ENCODE data around the gene NPAS3.

NPAS3 gene

DNA sequence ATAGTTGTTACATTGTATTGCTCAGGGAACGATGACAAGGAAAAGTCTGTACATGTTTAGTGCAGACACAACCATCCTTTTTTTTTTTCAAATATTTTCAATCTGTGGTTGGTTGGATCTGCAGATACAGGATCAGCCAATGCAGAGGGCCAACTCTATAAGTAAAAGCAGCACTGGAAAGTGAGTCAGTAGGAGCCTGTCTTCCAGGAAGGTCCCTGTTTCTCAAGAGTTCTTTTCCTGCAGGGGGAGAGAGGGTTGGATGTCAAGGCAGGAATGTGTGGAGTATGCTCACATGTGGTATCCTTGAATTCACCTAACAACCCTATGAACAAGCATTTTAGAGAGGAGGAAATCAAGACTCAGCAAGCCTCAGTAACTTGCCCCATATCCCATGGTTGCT, 409.1 kb downstream of the NPAS3 start:
- no peak; the same call in 2 of the 3 replicates for ATAC-seq (ENCODE audit: low read depth)
- Histone ChIP-seq H3K4me1 (ENCODE audit: insufficient read depth, poor library complexity, severe bottlenecking) (no peaks in the 10 kb centered on the region), H3K27ac (ENCODE audit: poor library complexity, severe bottlenecking) (no peak overlapping the region), H3K27me3 (ENCODE audit: insufficient read depth, poor library complexity, severe bottlenecking) (peaks cover 23% of the 10 kb centered on the region), H3K9me3 (ENCODE audit: severe bottlenecking) (no peaks in the 10 kb centered on the region), H3K4me3 (ENCODE audit: severe bottlenecking) (no peak overlapping the region), H3K36me3 (ENCODE audit: low read depth) (no peaks in the 10 kb centered on the region)
- DNase-seq (ENCODE audit: low spot score): no peak
- TF ChIP-seq, protein P1, sequence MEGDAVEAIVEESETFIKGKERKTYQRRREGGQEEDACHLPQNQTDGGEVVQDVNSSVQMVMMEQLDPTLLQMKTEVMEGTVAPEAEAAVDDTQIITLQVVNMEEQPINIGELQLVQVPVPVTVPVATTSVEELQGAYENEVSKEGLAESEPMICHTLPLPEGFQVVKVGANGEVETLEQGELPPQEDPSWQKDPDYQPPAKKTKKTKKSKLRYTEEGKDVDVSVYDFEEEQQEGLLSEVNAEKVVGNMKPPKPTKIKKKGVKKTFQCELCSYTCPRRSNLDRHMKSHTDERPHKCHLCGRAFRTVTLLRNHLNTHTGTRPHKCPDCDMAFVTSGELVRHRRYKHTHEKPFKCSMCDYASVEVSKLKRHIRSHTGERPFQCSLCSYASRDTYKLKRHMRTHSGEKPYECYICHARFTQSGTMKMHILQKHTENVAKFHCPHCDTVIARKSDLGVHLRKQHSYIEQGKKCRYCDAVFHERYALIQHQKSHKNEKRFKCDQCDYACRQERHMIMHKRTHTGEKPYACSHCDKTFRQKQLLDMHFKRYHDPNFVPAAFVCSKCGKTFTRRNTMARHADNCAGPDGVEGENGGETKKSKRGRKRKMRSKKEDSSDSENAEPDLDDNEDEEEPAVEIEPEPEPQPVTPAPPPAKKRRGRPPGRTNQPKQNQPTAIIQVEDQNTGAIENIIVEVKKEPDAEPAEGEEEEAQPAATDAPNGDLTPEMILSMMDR (IDR thresholded peaks at IDR 0.05; ENCODE audit: poor library complexity, severe bottlenecking): no peak

DNA sequence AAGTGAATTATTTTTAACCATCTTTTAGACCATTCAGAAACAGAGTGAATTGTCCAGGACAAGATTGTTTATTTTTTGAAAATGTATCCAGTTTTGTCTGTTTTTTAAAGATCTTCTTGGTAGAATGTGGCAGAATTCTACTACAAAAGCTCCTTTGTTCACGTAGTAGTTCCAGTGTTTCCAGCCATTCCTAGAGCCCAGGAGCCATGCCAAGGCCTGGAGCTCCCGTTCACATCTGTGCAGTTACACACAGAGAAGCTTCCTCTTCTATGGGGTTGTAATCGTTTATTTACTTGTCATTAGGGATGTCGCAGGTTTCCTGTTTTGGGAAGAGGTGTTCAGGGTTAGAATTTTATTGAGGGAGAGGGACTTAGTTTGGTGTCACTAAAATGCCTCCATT, 409.8 kb downstream of the NPAS3 start:
- TF ChIP-seq, protein P1 (IDR thresholded peaks at IDR 0.05; ENCODE audit: poor library complexity, severe bottlenecking): no peak
- Histone ChIP-seq H3K4me1 (ENCODE audit: insufficient read depth, poor library complexity, severe bottlenecking) (no peaks in the 10 kb centered on the region), H3K4me3 (ENCODE audit: severe bottlenecking) (no peak overlapping the region), H3K9me3 (ENCODE audit: severe bottlenecking) (no peaks in the 10 kb centered on the region), H3K27me3 (ENCODE audit: insufficient read depth, poor library complexity, severe bottlenecking) (peaks cover 18% of the 10 kb centered on the region), H3K36me3 (ENCODE audit: low read depth) (no peaks in the 10 kb centered on the region), H3K27ac (ENCODE audit: poor library complexity, severe bottlenecking) (no peak overlapping the region)
- ATAC-seq (ENCODE audit: low read depth) (no peak), DNase-seq (ENCODE audit: low spot score) (no peak)

DNA sequence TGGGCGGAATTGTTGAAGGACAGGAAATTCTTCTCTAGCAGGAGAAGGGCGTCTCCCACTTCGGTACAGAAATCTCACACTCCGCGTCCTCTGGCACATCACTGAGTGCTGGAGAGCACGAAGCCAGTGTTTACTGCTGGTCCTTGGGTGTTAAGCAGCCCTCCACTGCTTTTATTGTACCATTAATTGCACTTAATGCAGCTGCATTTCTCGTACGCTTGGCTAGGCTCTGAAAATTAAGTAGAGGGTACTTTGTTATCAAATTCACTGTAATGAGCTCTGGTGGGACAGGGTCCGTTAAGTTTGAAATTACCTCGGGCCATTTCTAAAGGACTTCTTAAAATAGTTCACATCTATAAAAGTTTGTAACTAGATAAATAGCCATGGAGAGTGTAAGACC, 411.2 kb downstream of the NPAS3 start:
- ATAC-seq (ENCODE audit: low read depth): no peak

DNA sequence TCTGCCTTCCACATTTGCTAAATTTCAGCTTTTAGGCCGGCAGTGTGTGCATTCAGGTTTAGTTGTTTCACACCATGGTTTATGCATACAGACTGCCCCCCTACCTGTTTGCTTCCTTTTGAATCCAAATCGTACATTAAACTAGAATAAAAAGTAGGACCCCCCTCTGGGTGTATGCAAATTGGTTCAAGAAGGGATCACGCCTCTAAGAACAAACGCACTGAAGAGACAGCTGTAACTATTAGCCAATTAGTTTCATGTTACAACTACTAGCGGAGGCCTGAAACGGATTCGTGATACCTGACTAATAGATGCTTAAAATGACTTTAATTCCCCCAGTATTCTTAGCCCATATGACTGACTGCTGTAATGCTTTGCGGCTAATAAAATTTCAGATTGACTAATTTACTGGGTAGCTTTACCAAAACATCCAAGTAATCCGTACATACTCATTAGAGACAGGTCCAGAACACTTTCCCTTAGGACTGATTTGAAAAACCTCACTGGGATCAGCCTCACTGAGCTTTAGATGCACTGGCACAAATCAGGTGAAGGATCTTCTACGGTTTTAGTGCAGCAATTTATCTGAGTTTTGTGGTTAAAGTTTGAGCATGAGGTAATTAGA, 411.8 kb downstream of the NPAS3 start:
- TF ChIP-seq, protein P1 (IDR thresholded peaks at IDR 0.05; ENCODE audit: poor library complexity, severe bottlenecking): no peak
- ATAC-seq (ENCODE audit: low read depth): no peak

More for the DNA sequence above, 411.2 kb downstream of the NPAS3 start:
- Histone ChIP-seq H3K27ac (ENCODE audit: poor library complexity, severe bottlenecking) (no peak overlapping the region), H3K27me3 (ENCODE audit: insufficient read depth, poor library complexity, severe bottlenecking) (peaks cover 14% of the 10 kb centered on the region), H3K4me1 (ENCODE audit: insufficient read depth, poor library complexity, severe bottlenecking) (no peaks in the 10 kb centered on the region), H3K4me3 (ENCODE audit: severe bottlenecking) (no peak overlapping the region), H3K9me3 (ENCODE audit: severe bottlenecking) (no peaks in the 10 kb centered on the region), H3K36me3 (ENCODE audit: low read depth) (no peaks in the 10 kb centered on the region)
- TF ChIP-seq, protein P1 (IDR thresholded peaks at IDR 0.05; ENCODE audit: poor library complexity, severe bottlenecking): no peak
- DNase-seq (ENCODE audit: low spot score): no peak

DNA sequence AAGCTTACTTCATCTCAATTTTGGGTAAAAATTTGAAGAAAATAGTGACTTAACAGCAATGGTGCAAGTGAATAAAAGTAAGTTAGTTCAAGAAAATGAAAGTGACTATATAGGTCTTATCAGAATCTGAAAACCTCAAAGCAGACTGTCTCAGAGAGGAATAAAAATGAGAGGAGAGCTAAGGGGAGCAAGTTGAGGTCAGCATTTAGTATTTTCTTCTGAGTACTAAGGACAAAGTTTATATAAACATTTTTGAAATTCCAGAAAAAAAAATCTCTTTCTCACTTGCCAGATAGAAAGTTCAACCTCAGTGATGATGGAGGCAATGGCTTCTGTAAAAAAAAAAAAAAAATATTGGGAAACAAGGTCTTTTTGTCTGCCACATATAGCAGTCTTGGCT, 414.1 kb downstream of the NPAS3 start:
- H3K9me3 ChIP-seq (ENCODE audit: severe bottlenecking): no peaks in the 10 kb centered on the region
- no peaks in the 10 kb centered on the region for H3K4me1 ChIP-seq (ENCODE audit: insufficient read depth, poor library complexity, severe bottlenecking)
- no peak overlapping the region for H3K27ac ChIP-seq (ENCODE audit: poor library complexity, severe bottlenecking)
- H3K4me3 ChIP-seq (ENCODE audit: severe bottlenecking): no peak overlapping the region
- no peaks in the 10 kb centered on the region for H3K36me3 ChIP-seq (ENCODE audit: low read depth)
- DNase-seq (ENCODE audit: low spot score): no peak
- no peak for ATAC-seq (ENCODE audit: low read depth)
- TF ChIP-seq, protein P1 (IDR thresholded peaks at IDR 0.05; ENCODE audit: poor library complexity, severe bottlenecking): no peak
- peaks cover 14% of the 10 kb centered on the region for H3K27me3 ChIP-seq (ENCODE audit: insufficient read depth, poor library complexity, severe bottlenecking)

More for the DNA sequence above, 411.8 kb downstream of the NPAS3 start:
- no peaks in the 10 kb centered on the region for H3K36me3 ChIP-seq (ENCODE audit: low read depth)
- H3K27me3 ChIP-seq (ENCODE audit: insufficient read depth, poor library complexity, severe bottlenecking): peaks cover 14% of the 10 kb centered on the region
- no peak overlapping the region for H3K4me3 ChIP-seq (ENCODE audit: severe bottlenecking)
- H3K9me3 ChIP-seq (ENCODE audit: severe bottlenecking): no peaks in the 10 kb centered on the region
- no peak overlapping the region for H3K27ac ChIP-seq (ENCODE audit: poor library complexity, severe bottlenecking)
- DNase-seq (ENCODE audit: low spot score): no peak
- no peaks in the 10 kb centered on the region for H3K4me1 ChIP-seq (ENCODE audit: insufficient read depth, poor library complexity, severe bottlenecking)
